COLO829 (cell line): ENCODE measurements around the gene SPDYE16.
"Not testable (repeated sequence)": the region's sequence is repeated elsewhere in the genome, so short reads cannot be mapped to it uniquely, and the experiment has no call there.

Source experiments
- DNase-seq: peaks from one replicate; pipeline ENCODE4 v3.0.0; 2012; ENCODE audit warnings: low spot score

Gene SPDYE16

DNA sequence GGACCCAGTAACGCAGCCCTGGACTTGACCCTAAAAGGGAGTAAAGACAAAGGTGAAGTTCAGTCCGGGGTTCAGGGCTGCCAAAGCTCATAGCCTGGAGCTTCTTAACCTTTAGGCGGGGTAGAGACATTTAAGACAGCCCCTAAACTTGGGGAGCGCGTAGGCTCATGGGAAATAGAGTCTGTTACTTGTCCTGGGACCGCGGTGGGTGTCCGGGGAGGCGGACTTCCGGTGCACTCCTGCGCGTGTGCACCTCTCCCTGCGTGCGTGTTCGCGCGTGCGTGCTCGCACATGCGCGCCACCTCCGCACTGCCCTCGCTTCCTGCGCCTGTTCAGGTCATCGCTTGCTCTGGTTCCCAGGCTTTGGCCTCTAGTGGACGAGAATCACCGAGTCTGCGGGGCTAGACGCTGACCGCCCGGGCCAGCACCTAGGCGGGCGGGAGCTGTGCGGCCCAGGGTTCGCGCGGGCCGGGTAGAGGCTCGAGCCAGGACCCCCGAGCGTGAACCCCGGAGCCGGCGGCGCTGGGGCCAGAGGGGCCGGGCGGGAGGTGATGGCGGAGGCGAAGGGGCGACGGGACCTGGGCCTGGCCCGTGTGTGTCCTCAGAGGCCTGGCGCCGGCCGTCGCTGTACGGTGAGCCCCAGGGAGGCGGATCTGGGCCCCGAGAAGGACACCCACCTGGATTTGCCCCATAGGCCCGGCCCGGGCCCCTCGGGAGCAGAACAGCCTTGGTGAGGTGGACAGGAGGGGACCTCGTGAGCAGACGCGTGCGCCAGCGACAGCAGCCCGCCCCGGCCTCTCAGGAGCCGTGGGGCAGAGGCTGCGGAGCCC lies 6.1 kb upstream of the SPDYE16 start:
- DNase-seq: peak; percentile 66

DNA sequence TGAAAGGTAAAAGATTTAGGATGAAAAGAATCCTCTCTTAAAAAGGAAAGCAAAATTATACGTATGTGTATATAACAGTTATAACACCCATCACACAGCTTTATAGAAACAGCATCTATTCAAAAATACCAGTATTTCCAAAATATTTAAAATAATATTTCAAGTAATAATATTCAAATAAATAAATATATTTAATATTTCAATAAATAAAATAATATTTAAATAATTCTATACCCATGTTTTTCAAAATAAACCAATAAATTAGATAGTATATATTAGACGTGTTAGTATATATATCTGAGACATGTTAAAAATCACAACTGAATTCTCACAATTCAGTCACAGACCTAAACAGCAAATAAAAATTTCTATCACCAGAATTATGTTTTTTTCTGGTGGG lies 11.5 kb downstream of the SPDYE16 start:
- DNase-seq: not testable (repeated sequence)

DNA sequence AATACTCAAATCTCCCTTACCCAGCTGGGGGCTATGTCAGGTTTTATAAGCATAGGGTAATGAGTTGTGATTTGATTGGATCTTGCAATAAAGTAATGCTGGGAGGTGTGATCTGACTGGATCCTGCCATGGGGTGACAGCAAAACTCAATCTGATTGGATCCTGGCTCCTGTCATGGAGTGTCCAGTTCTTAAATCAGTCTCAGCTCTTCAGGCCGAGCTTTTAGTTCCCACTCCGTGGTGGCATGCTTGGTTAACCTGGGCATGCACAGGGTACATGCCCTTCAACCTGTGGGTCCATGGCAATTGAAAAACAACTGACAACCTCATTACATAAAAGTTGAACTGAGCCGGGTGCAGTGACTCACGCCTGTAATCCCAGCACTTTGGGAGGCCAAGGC lies 16.9 kb downstream of the SPDYE16 start:
- DNase-seq: not testable (repeated sequence)

DNA sequence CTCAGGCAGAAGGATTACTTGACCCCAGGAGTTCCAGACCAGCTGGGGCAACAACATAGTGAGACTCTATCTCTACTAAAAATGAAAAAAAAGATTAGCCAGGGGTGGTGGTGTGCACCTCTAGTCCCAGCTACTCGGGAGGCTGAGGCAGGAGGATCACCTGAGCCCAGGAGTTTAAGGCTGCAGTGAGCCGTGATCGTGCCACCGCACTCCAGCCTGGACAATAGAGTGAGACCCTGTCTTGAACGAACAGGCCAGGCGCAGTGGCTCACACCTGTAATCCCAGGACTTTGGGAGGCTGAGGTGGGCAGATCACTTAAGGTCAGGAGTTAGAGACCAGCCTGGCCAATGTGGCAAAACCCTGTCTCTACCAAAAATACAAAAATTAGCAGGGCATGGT lies 26.2 kb downstream of the SPDYE16 start:
- not testable (repeated sequence) for DNase-seq

DNA sequence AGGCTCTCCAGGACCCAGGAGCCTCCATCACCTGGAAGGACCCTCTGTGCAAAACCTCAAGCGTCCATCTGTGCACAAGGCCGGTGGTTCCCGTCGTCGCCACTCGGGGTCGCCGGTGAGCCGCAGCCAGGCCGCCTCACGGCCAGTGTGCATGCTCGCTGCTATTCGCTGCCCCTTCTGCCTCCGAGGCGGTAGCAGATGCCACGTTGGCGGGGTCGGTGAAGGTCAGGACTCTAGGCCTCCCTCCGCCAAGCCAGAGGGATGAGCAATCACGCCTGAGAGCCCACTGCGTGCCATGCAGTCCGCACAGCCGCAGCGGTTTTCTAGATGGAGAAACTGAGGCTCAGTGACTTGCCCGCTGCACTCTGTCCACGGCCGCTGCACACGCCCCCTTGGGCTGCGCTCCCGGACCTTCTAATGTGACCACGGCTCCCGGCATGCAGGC lies 27.1 kb downstream of the SPDYE16 start:
- DNase-seq: peak; percentile 61

DNA sequence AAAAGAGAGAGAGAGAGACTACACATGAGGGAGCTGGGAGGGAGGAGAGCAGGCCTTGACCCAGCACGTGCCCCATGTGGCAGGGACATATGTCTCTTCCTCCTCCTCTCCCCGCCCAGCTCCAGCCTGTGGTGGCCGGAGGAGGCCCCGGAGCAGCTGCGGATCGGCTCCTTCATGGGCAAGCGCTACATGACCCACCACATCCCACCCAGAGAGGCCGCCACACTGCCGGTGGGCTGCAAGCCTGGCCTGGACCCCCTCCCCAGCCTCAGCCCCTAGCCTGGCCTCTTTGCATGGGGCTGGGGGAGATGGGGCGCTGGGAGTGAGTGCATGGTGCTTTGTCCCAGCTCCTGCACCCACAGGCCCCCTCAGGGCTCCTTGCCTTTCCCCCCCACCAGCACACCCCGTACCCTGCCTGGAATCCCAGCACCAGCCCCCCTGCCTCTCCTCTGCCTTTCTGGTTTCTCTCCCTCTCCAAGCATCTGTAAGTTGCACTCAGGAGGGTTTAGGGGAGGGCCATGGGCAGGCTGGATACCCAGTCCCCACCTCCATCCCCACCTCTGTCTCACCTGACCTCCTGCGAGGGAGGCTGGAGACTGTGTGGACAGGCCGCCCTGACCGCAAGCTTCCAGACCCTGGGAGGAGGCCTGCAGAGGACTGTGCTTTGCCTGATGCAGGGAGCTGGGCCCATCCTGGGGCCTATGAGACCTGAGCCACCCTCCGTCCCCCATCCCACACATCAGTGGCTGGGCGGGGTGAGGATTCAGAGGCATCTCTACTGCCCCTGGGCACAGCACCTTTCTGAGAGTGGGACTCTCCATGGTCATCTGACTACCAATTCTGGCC lies 27.9 kb downstream of the SPDYE16 start:
- DNase-seq: no peak

DNA sequence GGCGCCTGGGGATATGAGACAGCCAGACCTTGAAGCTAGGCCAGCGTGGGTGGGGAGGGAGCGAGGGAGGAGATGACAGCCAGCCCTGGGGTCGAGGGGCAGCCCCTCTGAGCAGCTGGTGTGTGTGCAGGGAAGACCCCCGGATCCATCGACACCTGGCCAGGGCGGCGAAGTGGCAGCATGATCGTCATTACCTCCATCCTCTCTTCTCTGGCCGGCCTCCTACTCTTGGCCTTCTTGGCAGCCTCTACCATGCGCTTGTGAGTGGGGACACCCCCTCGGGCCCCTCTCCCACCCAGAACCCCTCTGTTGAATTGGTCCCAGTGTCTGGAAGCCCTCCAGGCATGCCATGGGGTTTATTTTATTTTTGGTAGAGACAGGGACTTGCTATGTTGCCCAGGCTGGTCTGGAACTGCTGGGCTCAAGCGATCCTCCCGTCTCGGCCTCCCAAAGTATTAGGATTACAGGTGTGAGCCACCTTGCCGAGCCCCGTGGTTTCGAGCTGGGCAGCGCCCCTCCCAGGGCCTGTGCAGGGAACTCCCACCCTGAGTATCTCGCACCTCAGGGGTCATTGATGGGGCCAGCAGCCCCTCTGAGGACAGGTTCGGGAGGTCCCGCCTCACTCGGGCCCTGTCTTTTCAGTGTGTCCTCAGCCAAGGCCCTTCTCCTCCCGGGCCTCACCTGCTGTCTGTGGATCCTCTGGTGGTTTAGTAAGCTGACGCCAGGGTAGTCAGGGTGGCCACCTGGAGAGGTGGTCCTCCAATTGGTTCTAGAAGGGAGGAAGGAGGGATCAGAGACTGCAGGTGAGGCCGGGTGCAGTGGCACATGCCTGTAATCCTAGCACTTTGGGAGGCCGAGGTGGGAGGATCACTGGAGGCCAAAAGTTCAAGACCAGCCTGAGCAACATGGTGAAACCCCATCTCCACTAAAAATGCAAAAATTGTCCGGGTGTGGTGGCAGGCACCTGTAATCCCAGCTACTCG lies 29.0 kb downstream of the SPDYE16 start:
- DNase-seq: no peak

DNA sequence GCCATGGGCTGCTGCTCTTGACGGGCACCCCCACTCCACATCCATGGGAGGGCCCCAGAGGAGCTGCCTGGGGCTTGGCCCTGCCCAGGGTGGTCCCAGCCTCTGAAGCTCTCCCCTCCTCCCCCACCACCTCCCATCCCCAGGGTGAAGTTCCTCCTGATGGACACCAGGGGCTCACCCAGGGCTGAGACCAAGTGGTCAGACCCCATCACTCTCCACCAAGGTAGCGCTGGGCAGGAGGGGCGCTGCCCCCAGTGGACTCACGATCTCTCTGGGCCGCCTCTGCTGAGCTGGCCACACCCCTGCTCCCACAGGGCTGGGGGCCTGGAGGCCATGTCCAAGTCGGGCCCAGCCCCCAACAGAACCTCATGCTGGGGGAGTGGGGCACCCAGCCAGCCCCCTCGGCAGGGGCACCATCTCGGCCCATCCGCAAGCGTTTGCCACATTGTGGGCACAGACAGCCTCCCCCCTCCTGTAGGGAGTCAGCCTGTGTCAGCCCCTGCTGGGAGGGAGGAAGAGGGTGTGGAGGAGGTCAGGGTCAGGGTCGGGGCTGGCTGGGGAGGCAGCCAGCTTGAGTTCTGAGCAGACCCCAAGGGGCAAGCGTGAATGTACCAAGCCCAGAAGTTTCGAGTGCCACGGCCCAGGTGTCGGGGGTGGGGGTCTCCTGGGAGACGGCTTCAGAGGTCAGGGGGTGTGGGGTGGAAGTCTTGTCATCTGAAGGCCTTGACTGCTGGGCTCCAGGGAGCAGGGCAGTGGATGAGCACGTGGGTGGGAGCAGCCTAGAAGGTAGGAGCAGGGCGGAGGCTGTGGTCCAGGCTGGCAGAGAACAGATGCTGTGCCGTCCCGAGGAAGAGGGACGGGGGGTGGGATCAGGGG lies 29.9 kb downstream of the SPDYE16 start:
- peak; percentile 25 for DNase-seq

DNA sequence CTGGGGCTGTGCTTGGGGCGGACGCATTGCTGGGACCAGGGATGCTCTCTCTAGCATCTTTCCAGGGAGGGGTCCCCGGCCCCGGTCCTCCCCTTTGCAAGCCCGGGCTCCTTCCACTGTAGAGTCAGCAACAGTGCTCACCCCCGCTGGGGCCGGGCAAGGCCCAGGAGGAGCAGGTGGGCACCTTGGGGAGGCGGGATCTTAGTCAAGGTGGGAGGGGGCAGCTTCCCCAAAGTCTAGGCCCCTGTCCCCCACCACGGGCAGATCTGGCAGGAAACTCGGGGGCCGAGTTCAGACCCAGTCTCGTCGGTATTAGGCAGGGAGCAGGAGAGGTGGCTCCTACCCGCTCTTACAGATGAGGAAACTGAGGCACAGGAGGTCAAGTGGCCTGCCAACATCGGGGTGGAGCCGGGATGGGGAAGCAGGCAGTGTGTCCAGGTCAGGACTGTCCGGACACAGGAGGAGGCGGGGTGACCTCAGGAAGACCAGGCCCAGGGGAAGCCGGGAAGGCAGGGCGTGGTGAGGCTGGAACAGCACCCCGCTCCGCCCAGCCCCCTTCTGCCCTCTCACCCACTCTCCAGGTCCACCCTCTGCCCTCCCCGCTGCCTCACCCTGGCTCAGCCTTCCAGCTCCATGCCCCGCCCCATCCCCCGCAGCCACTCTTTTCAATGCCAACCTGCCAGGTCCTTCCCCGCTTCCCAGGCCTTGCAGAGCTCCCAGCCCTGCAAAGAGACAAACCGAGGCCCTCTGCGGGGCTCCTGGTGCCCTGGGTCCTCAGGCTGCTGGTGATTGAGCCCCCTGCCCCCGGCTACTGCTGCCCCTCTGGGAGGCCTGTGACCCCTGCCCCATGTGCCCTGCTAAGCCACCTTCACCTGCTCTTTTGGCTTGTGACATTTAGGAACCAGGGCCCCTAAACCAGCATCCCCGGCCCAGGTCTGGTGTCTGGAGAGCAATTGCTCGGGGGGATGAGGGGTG lies 30.9 kb downstream of the SPDYE16 start:
- not testable (repeated sequence) for DNase-seq

DNA sequence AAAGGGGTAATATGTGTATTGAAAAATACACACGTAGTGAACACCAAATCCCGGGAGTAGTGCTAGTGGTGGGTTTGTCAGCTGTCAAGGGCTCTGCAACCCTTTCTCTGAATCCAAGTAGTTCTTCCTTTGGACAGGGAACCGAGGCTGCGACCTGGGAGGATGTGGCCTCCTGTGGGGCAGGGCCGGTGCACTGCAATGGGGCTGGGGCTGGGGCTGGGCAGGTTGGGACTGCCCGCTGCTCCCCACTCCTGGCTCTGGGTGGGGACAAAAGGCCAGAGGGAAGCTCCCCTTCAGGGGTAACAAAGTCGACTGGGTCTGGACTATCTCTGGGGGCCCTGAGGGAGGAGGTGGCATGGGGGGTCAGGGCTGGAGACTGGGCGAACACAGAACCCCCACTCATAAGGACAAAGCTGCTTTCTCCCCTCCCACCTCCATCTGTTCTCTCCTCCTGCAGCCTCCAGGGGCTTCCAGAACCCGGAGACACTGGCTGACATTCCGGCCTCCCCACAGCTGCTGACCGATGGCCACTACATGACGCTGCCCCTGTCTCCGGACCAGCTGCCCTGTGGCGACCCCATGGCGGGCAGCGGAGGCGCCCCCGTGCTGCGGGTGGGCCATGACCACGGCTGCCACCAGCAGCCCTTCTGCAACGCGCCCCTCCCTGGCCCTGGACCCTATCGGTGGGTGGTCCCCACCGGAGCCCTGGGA lies 31.7 kb downstream of the SPDYE16 start:
- DNase-seq: not testable (repeated sequence)

DNA sequence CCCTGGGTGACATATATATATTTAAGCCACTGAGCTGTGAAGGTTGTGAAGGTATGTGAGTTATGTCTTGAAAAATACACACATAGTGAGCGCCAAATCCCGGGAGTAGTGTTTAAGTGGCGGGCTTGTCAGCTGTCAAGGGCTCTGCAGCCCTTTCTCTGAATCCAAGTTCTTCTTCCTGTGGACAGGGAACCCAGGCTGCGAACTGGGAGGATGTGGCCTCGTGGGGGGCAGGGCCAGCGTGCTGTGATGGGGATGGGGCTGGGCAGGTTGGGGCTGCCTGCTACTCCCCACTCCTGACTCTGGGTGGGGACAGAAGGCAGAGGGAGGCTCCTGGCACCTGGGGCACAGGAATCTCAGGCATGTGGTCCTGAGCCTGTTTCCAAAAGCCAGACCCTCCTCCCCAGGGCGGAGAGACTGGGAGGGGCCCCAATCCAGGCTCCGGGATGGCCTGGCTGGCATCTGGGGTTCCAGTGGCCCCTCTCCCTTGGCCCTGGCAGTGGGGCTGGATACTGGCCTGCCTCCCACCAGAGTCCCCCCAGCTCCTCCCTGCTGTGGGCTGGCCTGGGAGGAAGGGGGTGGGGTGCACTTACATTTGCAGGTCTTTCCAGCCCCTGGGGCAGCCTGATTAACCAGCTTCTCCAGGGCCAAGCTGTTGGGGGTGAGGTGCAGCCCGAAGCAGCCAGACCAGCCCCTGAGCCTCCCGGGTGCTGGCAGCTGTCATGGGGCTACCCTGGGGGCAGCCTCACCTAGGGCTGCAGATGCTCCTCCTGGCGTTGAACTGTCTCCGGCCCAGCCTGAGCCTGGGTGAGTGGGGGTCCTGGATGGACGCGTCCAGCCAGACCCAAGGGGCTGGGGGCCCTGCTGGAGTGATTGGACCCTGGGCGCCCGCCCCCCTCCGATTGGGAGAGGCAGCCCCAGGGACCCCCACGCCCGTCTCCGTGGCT lies 32.9 kb downstream of the SPDYE16 start, which contains the start of gene UPK3B:
TSS of gene UPK3B (plus strand) at position 622 of the 947 bp plus-strand sequence. CDS start at position 723, 101 bp downstream.
- no peak for DNase-seq

DNA sequence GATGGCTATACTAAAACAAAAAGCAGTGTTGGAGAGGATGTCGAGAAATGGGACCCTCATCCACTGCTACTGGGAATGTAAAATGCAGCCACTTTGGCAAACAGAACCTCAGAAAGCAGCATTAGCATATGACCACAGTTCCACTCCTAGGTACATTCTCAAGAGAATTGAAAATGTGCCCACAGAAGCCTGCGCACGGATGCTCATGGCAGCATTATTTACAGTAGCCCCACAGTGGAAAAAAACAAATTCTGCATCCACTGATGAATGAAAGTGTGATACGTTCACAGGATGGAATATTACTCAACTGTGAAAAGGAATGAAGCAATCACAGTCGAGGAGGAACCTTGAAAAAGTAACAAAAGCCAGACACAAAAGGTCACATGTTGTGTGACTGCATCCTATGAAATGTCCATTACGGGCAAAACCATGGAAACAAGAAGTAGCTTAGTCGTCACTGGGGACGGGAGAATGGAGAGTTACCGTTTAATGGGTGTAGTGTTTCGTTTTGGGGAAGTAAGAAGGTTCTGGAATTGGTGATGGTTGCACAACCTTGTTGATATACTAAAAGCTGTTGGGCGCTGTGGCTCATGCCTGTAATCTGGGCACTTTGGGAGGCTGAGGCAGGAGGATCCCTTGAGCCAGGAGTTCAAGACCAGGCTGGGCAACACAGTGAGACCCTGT lies 35.2 kb downstream of the SPDYE16 start:
- no peak for DNase-seq

DNA sequence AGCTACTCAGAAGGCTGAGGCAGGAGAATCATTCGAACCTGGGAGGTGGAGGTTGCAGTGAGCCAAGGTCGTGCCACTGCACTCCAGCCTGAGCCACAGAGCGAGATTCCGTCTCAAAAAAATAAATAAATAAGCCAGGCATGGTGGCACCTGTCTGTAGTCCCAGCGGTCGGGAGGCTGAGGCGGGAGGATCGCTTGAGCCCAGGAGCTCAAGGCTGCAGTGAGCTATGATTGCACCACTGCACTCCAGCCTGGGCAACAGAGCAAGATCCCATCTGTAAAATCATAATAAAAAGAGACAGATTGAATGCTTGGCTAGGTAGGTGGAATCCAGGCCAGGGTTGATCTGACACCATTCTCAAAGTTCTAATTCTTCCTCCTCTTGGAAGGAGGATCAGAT lies 36.5 kb downstream of the SPDYE16 start:
- DNase-seq: not testable (repeated sequence)

DNA sequence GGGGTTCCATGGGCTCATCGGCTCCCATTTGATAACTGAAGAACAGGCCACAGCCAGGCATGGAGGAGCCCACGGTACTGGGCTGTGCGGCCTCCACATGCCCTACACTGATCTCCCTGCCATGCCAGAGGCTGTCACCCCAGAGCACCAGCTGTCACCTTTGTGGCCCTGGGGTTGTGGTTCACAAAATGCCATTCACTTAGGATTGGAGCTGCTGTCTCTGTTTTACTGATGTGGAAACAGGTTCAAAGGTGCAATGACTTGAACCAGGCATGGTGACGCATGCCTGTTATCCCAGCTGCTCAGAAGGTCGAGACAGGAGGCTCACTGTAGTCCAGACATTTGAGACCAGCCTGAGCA lies 37.0 kb downstream of the SPDYE16 start:
- no peak for DNase-seq

DNA sequence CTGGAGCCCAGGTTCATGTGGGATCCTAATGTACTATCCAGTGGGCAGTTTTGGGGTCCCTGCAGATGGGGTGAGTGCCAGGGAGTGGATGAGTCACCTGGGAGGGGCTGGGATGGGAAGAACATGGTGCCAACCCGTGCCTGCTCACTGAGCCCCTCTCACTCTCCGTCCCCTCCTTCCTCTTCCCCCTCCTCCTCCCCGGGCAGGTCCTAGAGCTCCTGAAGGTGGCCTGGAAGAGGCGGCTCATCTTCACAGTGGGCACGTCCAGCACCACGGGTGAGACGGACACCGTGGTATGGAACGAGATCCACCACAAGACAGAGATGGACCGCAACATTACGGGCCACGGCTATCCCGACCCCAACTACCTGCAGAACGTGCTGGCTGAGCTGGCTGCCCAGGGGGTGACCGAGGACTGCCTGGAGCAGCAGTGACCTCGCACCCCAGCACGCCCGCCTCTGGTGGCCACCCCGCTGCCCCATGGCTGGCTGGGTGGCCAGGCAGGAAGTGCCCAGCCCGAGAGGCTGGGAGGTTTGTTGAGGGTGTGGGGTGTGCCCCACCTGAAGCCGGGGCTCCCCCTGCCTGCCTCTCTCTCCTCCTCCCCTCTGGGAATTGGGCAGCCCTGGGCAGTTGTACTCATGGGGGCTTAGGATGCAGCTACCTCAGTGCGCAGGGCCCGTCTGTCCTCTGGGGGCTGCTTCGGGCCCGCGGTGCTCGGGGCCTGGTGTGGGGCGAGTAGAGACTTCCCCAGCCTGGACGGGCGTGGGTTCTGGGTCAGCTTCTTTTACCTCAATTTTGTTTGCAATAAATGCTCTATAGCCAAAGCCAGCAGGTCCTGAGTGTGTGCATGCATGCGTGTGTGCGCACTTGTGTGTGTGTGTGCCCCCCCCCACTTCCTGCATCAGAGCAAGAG lies 37.7 kb downstream of the SPDYE16 start:
- no peak for DNase-seq
